ENCODE results near the gene SENP1. TPM values are rescaled to one million over a fixed set of nuclear protein-coding genes. Genes with fewer than 3 reads are reported as not detected.

SENP1 gene
- total and polyA plus RNA-seq, 2 of the 13 experiments (the other 11 are each of a cell fraction or from before 2014, with no cell fraction given), result 14.0 to 20.2 TPM

- TF ChIP-seq ZBTB49 (CRISPR knock-in tag; IDR thresholded peaks at IDR 0.05; ENCODE audit: borderline replicate concordance), result no peak
- TF ChIP-seq SUZ12 (IDR thresholded peaks at IDR 0.05; ENCODE audit: low read depth, low read length), result peak; percentile 16; the same call in 1 of the 2 replicates
- TF ChIP-seq ZNF337 (CRISPR knock-in tag; IDR thresholded peaks at IDR 0.05; ENCODE audit: borderline replicate concordance, low read depth), result no peak
- no peak for TF ChIP-seq ZNF83 (CRISPR knock-in tag; IDR thresholded peaks at IDR 0.05; ENCODE audit: borderline replicate concordance)
- peak; percentile 86; the same call in 1 of the 2 replicates for TF ChIP-seq SIN3A (IDR thresholded peaks at IDR 0.05; ENCODE audit: borderline replicate concordance, low read depth, low read length)
- no peak for TF ChIP-seq PLSCR1 (CRISPR knock-in tag; IDR thresholded peaks at IDR 0.05; ENCODE audit: borderline replicate concordance)
- peak; percentile 26; the same call in 1 of the 2 replicates for TF ChIP-seq ZNF558 (CRISPR knock-in tag; IDR thresholded peaks at IDR 0.05; ENCODE audit: borderline replicate concordance)
- TF ChIP-seq ZBTB4 (CRISPR knock-in tag; IDR thresholded peaks at IDR 0.05; ENCODE audit: borderline replicate concordance), result no peak
- peak; percentile 74; the same call in 1 of the 2 replicates for TF ChIP-seq HNF4G (IDR thresholded peaks at IDR 0.05; ENCODE audit: borderline replicate concordance, low read depth, low read length)
- TF ChIP-seq HNF4G (CRISPR knock-in tag; IDR thresholded peaks at IDR 0.05; ENCODE audit: borderline replicate concordance, low read depth), result 0 out of 2 replicates have a peak, but pooled peaks have one; percentile 43
- peak; percentile 36; the same call in 1 of the 2 replicates for TF ChIP-seq ERF (CRISPR knock-in tag; IDR thresholded peaks at IDR 0.05)
- peak; percentile 69; the same call in 1 of the 2 replicates for TF ChIP-seq KLF13 (CRISPR knock-in tag; IDR thresholded peaks at IDR 0.05)
- TF ChIP-seq ZMAT3 (CRISPR knock-in tag; conservative IDR thresholded peaks at IDR 0.05), result peak; percentile 37; the same call in 1 of the 2 replicates
- TF ChIP-seq RAD21 (CRISPR knock-in tag; IDR thresholded peaks at IDR 0.05), result peak; percentile 40; the same call in 1 of the 2 replicates
- no peak for TF ChIP-seq TP53 (CRISPR knock-in tag; conservative IDR thresholded peaks at IDR 0.05)
- no peak for TF ChIP-seq RFXANK (CRISPR knock-in tag; IDR thresholded peaks at IDR 0.05)
- no peak for TF ChIP-seq AFF4 (CRISPR knock-in tag; IDR thresholded peaks at IDR 0.05)
- peak; percentile 91 for TF ChIP-seq HDAC1 (CRISPR knock-in tag; IDR thresholded peaks at IDR 0.05)
- TF ChIP-seq ZNF713 (CRISPR knock-in tag; IDR thresholded peaks at IDR 0.05), result no peak
Measured at GRCh38 chr12:48105867-48106680, at the start of gene SENP1 (continued).

Data from HepG2 (cell line).